ENCODE data around the gene C3orf20. TPM values are rescaled to one million over a fixed set of nuclear protein-coding genes. Genes with fewer than 3 reads are reported as not detected.

Gene C3orf20
- not detected for polyA plus RNA-seq

- H3K27ac ChIP-seq (ENCODE audit: low read depth, low read length) = no peak within 1 kb of the TSS
- 76 to 82% (median 77%) methylated on average over 7 of the region's 7 CpGs for WGBS, 3 donors
Observed at GRCh38 chr3:14674841-14675240, at the start of gene C3orf20. Gene C3orf20 (plus strand): TSS chr3:14675141. CDS start chr3:14682714, 7,573 bp downstream.

GRCh38 chr3:14625443-14625842 lies 49.5 kb upstream of the C3orf20 start:
- H3K27ac ChIP-seq (ENCODE audit: low read depth, low read length) = no peak overlapping the region

GRCh38 chr3:14627815-14628214 lies 47.1 kb upstream of the C3orf20 start:
- 79 to 85% (median 81%) methylated on average over 6 of the region's 6 CpGs for WGBS, 3 donors

More at GRCh38 chr3:14625443-14625842, 49.5 kb upstream of the C3orf20 start:
- WGBS, 3 donors = 78 to 86% (median 86%) methylated on average over 6 of the region's 6 CpGs

GRCh38 chr3:14628406-14628805 lies 46.5 kb upstream of the C3orf20 start:
- H3K27ac ChIP-seq (ENCODE audit: low read depth, low read length) = no peak overlapping the region
- 73 to 78% (median 75%) methylated on average over 4 of the region's 4 CpGs for WGBS, 3 donors

More at GRCh38 chr3:14627815-14628214, 47.1 kb upstream of the C3orf20 start:
- H3K27ac ChIP-seq (ENCODE audit: low read depth, low read length) = no peak overlapping the region

- no peak overlapping the region for H3K27ac ChIP-seq (ENCODE audit: low read depth, low read length)
- WGBS, 3 donors = 78 to 83% (median 81%) methylated on average over 9 of the region's 9 CpGs
Observed at GRCh38 chr3:14630404-14631100, 44.4 kb upstream of the C3orf20 start.

- H3K27ac ChIP-seq (ENCODE audit: low read depth, low read length) = no peak overlapping the region
- WGBS, 3 donors = 78 to 89% (median 79%) methylated on average over 5 of the region's 5 CpGs
Observed at GRCh38 chr3:14631101-14631497, 43.8 kb upstream of the C3orf20 start.

- 77 to 87% (median 80%) methylated on average over 8 of the region's 8 CpGs for WGBS, 3 donors
- no peak overlapping the region for H3K27ac ChIP-seq (ENCODE audit: low read depth, low read length)
Observed at GRCh38 chr3:14631687-14632441, 43.1 kb upstream of the C3orf20 start.

- 46 to 75% (median 55%) methylated on average over 4 of the region's 4 CpGs for WGBS, 3 donors
Observed at GRCh38 chr3:14632442-14632930, 42.5 kb upstream of the C3orf20 start.

GRCh38 chr3:14633417-14633816 lies 41.5 kb upstream of the C3orf20 start:
- WGBS, 3 donors = 83 to 92% (median 86%) methylated on average over 6 of the region's 6 CpGs
- H3K27ac ChIP-seq (ENCODE audit: low read depth, low read length) = no peak overlapping the region

More at GRCh38 chr3:14632442-14632930, 42.5 kb upstream of the C3orf20 start:
- H3K27ac ChIP-seq (ENCODE audit: low read depth, low read length) = no peak overlapping the region

GRCh38 chr3:14633819-14634424 lies 41.0 kb upstream of the C3orf20 start:
- H3K27ac ChIP-seq (ENCODE audit: low read depth, low read length) = no peak overlapping the region
- 29 to 34% (median 33%) methylated on average over 8 of the region's 8 CpGs for WGBS, 3 donors

GRCh38 chr3:14634763-14635400 lies 40.1 kb upstream of the C3orf20 start:
- 77 to 81% (median 81%) methylated on average over 4 of the region's 4 CpGs for WGBS, 3 donors

GRCh38 chr3:14636496-14637087 lies 38.3 kb upstream of the C3orf20 start:
- WGBS, 3 donors = 65 to 74% (median 67%) methylated on average over 4 of the region's 4 CpGs
- no peak overlapping the region for H3K27ac ChIP-seq (ENCODE audit: low read depth, low read length)

More at GRCh38 chr3:14634763-14635400, 40.1 kb upstream of the C3orf20 start:
- no peak overlapping the region for H3K27ac ChIP-seq (ENCODE audit: low read depth, low read length)

- WGBS, 3 donors = 47 to 61% (median 59%) methylated on average over 10 of the region's 10 CpGs
- H3K27ac ChIP-seq (ENCODE audit: low read depth, low read length) = no peak overlapping the region
Observed at GRCh38 chr3:14640157-14640562, 34.8 kb upstream of the C3orf20 start.

GRCh38 chr3:14640734-14641133 lies 34.2 kb upstream of the C3orf20 start:
- no peak overlapping the region for H3K27ac ChIP-seq (ENCODE audit: low read depth, low read length)
- WGBS, 3 donors = 27 to 32% (median 29%) methylated on average over 2 of the region's 2 CpGs

- H3K27ac ChIP-seq (ENCODE audit: low read depth, low read length) = no peak overlapping the region
- whole genome bisulfite sequencing, 3 donors = 71 to 85% (median 75%) methylated on average over 4 of the region's 4 CpGs
Observed at GRCh38 chr3:14641346-14641745, 33.6 kb upstream of the C3orf20 start.

GRCh38 chr3:14645453-14645852 lies 29.5 kb upstream of the C3orf20 start:
- no peak overlapping the region for H3K27ac ChIP-seq (ENCODE audit: low read depth, low read length)
- WGBS, 3 donors = 75 to 87% (median 76%) methylated on average over 5 of the region's 5 CpGs

GRCh38 chr3:14646131-14646573 lies 28.8 kb upstream of the C3orf20 start:
- H3K27ac ChIP-seq (ENCODE audit: low read depth, low read length) = no peak overlapping the region
- WGBS, 3 donors = 72 to 89% (median 72%) methylated on average over 6 of the region's 6 CpGs

Data from adipose tissue (tissue), 3 donors.